B cell (primary cell): ENCODE measurements around the gene ACAN. TPM values are rescaled to one million over a fixed set of nuclear protein-coding genes. Genes with fewer than 3 reads are reported as not detected.

Source experiments
- ATAC-seq: fragments of 200-7000 bp; cut with Tn5 transposase; one replicate; pipeline ENCODE4 v1.10.0; 2021; ENCODE audit warnings: low read depth, mild to moderate bottlenecking, moderate number of reproducible peaks, moderate library complexity
- CTCF ChIA-PET: fragments of 350-600 bp; sonication (Branson Sonifier 250); formaldehyde crosslinking; loops from one replicate; lab custom pipeline; 2021; ENCODE audit warnings: antibody characterized with exemption, inconsistent platforms; lab: Charles Lee
- POLR2A ChIA-PET: fragments of 350-600 bp; sonication (Branson Sonifier 250); formaldehyde crosslinking; loops from one replicate; lab custom pipeline; 2021; ENCODE audit warnings: antibody characterized with exemption; lab: Charles Lee
- DNase-seq: peaks from one replicate; pipeline ENCODE4 v3.0.0; 2013
- H2AFZ ChIP-seq: 2 replicates; pipeline ENCODE4 v1.6.1; 2012; ENCODE audit warnings: mild to moderate bottlenecking, low read depth, low read length; ENCODE audit not compliant: insufficient read depth, poor library complexity, severe bottlenecking
- H3K27ac ChIP-seq, 2 donors: 1 replicate in 1 of 2; 2 replicates in 1 of 2; pipeline ENCODE4 v1.5.1; 2012 to 2013; ENCODE audit warnings: low read length in 2 of 2, mild to moderate bottlenecking in 2 of 2, moderate library complexity in 1 of 2
- H3K27me3 ChIP-seq, 4 experiments: fragments of 200-600 bp in 1 of 4; sonication (generic) in 1 of 4; replicated peaks in 1 of 4; 1 replicate in 2 of 4; 2 replicates in 2 of 4; pipeline versions ENCODE4 v1.6.1 to v1.7.0; 2013 to 2016; ENCODE audit warnings: low read length in 3 of 4, mild to moderate bottlenecking in 2 of 4, mixed read lengths in 1 of 4, moderate library complexity in 1 of 4; ENCODE audit not compliant: insufficient read depth in 4 of 4, control insufficient read depth in 3 of 4; ENCODE audit errors: control extremely low read depth in 1 of 4
- H3K36me3 ChIP-seq, 2 experiments: replicated peaks in 1 of 2; 1 replicate in 1 of 2; 2 replicates in 1 of 2; pipeline versions ENCODE4 v1.6.1 to v1.7.1; 2013; ENCODE audit warnings: low read length in 1 of 2; ENCODE audit not compliant: insufficient read depth in 2 of 2, control insufficient read depth in 1 of 2; ENCODE audit errors: control extremely low read depth in 1 of 2, extremely low read depth in 1 of 2
- H3K4me1 ChIP-seq, 2 donors: fragments of 200-600 bp in 1 of 2; sonication (generic) in 1 of 2; 1 replicate in 1 of 2; 2 replicates in 1 of 2; pipeline versions ENCODE4 v1.5.1 to v1.6.1; 2013 to 2017; ENCODE audit warnings: low read length in 2 of 2; ENCODE audit not compliant: control insufficient read depth in 2 of 2, insufficient read depth in 2 of 2
- H3K4me2 ChIP-seq: replicated peaks from 2 replicates; pipeline ENCODE3; 2012; ENCODE audit warnings: mild to moderate bottlenecking, low read depth, low read length; ENCODE audit not compliant: poor library complexity, severe bottlenecking
- H3K4me3 ChIP-seq, 5 experiments: fragments of 200-600 bp in 1 of 5; sonication (generic) in 1 of 5; 1 replicate in 3 of 5; 2 replicates in 2 of 5; pipeline versions ENCODE4 v1.5.1 to v1.7.0; 2011 to 2016; ENCODE audit warnings: low read length in 4 of 5, mild to moderate bottlenecking in 4 of 5, low read depth in 2 of 5, control low read depth in 1 of 5, moderate library complexity in 1 of 5; ENCODE audit not compliant: insufficient read depth in 1 of 5; ENCODE audit errors: control extremely low read depth in 1 of 5, extremely low read depth in 1 of 5
- H3K79me2 ChIP-seq: fragments of 200-600 bp; sonication (generic); one replicate; pipeline ENCODE4 v1.6.0; 2016; ENCODE audit warnings: low read length; ENCODE audit not compliant: control insufficient read depth, insufficient read depth
- H3K9ac ChIP-seq: fragments of 200-600 bp; sonication (generic); 2 replicates; pipeline ENCODE4 v1.6.1; 2017; ENCODE audit warnings: mild to moderate bottlenecking, low read length, moderate library complexity
- H3K9me3 ChIP-seq, 3 donors: one replicate each; pipeline versions ENCODE4 v1.6.1 to v1.7.1; 2013; ENCODE audit warnings: low read length in 2 of 3; ENCODE audit not compliant: control insufficient read depth in 2 of 3, insufficient read depth in 1 of 3; ENCODE audit errors: control extremely low read depth in 1 of 3
- H4K20me1 ChIP-seq: 2 replicates; pipeline ENCODE4 v1.6.0; 2012; ENCODE audit warnings: mild to moderate bottlenecking, low read length; ENCODE audit not compliant: insufficient read depth, control insufficient read depth, poor library complexity, severe bottlenecking
- H3K27ac Mint-ChIP-seq: one replicate; pipeline ENCODE4 v1.8.0; 2021; ENCODE audit warnings: mixed read lengths
- H3K27me3 Mint-ChIP-seq: one replicate; pipeline ENCODE4 v1.8.0; 2021; ENCODE audit warnings: mixed read lengths
- H3K4me1 Mint-ChIP-seq: one replicate; pipeline ENCODE4 v1.8.0; 2021; ENCODE audit warnings: mixed read lengths
- H3K4me3 Mint-ChIP-seq: one replicate; pipeline ENCODE4 v1.8.0; 2021; ENCODE audit warnings: mixed read lengths
- H3K9me3 Mint-ChIP-seq: one replicate; pipeline ENCODE4 v1.8.0; 2022; ENCODE audit warnings: mixed read lengths; ENCODE audit not compliant: insufficient read depth
- CTCF ChIP-seq: fragments of 200-600 bp; IDR thresholded peaks from one replicate; pipeline ENCODE4 v1.8.0; 2022; ENCODE audit warnings: antibody characterized with exemption, mild to moderate bottlenecking
- EZH2 ChIP-seq: IDR thresholded peaks from 2 replicates; pipeline ENCODE4 v1.6.1; 2012; ENCODE audit warnings: borderline replicate concordance, low read depth, mild to moderate bottlenecking, moderate library complexity, low read length; ENCODE audit not compliant: insufficient read depth, poor library complexity, severe bottlenecking
- WGBS: methylation state at CpG from one replicate; pipeline ENCODE4 v1.1.5; 2013; ENCODE audit warnings: missing lambda C conversion rate; ENCODE audit not compliant: insufficient coverage; 5-methylcytosine and 5-hydroxymethylcytosine counted together
- intact Hi-C: fragments of 100-400 bp; cut with micrococcal nuclease; formaldehyde crosslinking; loops from one replicate; pipeline ENCODE4 v1.10.0; 2022
- polyA plus RNA-seq: library from polyadenylated mRNA; depleted of rRNA; stranded (reverse); fragments of >200 nt; gene quantifications from 2 replicates; pipeline ENCODE4 v1.2.3, GENCODE V29; 2012
- total RNA-seq, 2 donors: library from RNA; stranded (reverse); fragments of 120-200 nt in 1 of 2; gene quantifications; 1 replicate in 1 of 2; 2 replicates in 1 of 2; pipeline versions ENCODE4 v1.2.3 to v1.2.4, GENCODE V29; 2013 to 2022

The ACAN gene
- total and polyA plus RNA-seq, 2 donors (not counting 1 experiment from before 2014, with no cell fraction given): 0.01 TPM; not detected in 1

DNA sequence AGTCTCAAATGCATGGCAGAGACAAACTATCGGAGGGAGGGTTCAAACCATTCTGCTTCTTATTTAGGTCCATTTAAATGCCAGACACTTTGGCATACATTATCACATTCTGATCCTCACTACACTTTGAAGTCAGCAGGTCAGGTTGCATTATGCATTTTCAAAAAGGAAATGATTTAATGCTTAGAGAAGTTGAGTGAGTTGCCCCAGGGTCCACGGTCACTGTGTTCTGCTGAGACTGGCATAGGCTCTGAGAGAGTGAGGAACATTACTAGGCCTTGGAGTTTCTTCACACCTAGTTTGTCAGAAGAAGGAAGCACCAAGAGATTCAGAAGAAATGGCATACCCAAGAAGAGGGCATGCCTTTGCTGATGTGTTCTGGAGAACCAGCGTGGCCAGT is 46.3 kb upstream of the ACAN start:
- intact Hi-C loops: no loop called here

DNA sequence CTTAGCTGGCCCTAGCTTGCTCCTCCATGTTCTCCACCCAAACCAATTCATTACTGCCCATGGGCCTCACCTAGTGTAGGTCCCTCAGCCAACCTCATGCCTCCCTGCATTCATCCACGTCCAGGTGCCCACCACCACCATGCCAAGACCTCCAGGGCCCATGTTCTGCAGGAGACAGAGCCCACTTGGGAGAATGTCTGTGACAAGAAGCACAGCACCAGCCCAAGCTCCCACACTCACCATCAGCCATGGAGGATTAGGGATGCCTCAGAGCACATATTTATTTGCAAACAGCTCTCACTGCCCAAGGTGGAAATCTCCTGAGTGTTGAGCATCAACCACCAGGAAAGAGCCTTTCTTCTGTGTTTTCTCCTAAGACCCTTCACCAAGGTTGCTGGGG is 43.4 kb upstream of the ACAN start:
- POLR2A ChIA-PET: no interaction called here
- Histone ChIP-seq H3K9me3 (peaks cover 0 to 3% (median 0%) of the 10 kb centered on the region in 3 donors), H3K4me3 (no peak overlapping the region), H4K20me1 (no peaks in the 10 kb centered on the region), H3K4me1 (no peaks in the 10 kb centered on the region), H2AFZ (no peak overlapping the region), H3K9ac (no peak overlapping the region), H3K27ac (no peak overlapping the region), H3K27me3 (no peaks in the 10 kb centered on the region), H3K4me2 (no peak overlapping the region), H3K79me2 (no peaks in the 10 kb centered on the region), H3K36me3 (no peaks in the 10 kb centered on the region)
- CTCF ChIA-PET: no interaction called here
- Mint-ChIP-seq H3K9me3 (peaks cover 2% of the 10 kb centered on the region), H3K27ac (no peak overlapping the region), H3K4me1 (no peaks in the 10 kb centered on the region), H3K27me3 (peaks cover 24% of the 10 kb centered on the region), H3K4me3 (no peak overlapping the region)
- DNase-seq (no peak), ATAC-seq (no peak)
- WGBS: 60% methylated on average over 1 of the region's 1 CpG
- TF ChIP-seq EZH2 (no peak), CTCF (no peak)
- intact Hi-C loops: no loop called here

More for the DNA sequence above, 46.3 kb upstream of the ACAN start:
- POLR2A ChIA-PET: no interaction called here
- Histone ChIP-seq H3K79me2 (no peaks in the 10 kb centered on the region), H3K27ac (no peak overlapping the region), H3K9ac (no peak overlapping the region), H3K36me3 (no peaks in the 10 kb centered on the region), H3K9me3 (peaks cover 0 to 3% (median 0%) of the 10 kb centered on the region in 3 donors), H2AFZ (no peak overlapping the region), H3K27me3 (no peaks in the 10 kb centered on the region), H3K4me1 (no peaks in the 10 kb centered on the region), H3K4me2 (no peak overlapping the region), H4K20me1 (no peaks in the 10 kb centered on the region), H3K4me3 (no peak overlapping the region)
- DNase-seq (no peak), ATAC-seq (no peak)
- peaks cover 25% of the 10 kb centered on the region for H3K27me3 Mint-ChIP-seq
- peaks cover 2% of the 10 kb centered on the region for H3K4me1 Mint-ChIP-seq
- TF ChIP-seq CTCF (no peak), EZH2 (no peak)
- CTCF ChIA-PET: no interaction called here
- no peak overlapping the region for H3K4me3 Mint-ChIP-seq
- no peak overlapping the region for H3K27ac Mint-ChIP-seq
- 88% methylated on average over 3 of the region's 3 CpGs for WGBS
- peaks cover 2% of the 10 kb centered on the region for H3K9me3 Mint-ChIP-seq
